GM18508 (cell line): Measurements from ENCODE around the gene ZFYVE1.
"Not testable (repeated sequence)": the region's sequence is repeated elsewhere in the genome, so short reads cannot be mapped to it uniquely, and the experiment has no call there.

Source experiments
- ATAC-seq: cut with Tn5 transposase; IDR thresholded peaks from one replicate; pipeline ENCODE4 v1.9.1; 2021; ENCODE audit warnings: moderate number of reproducible peaks; ENCODE audit not compliant: insufficient read depth, unreplicated experiment

Gene ZFYVE1

DNA sequence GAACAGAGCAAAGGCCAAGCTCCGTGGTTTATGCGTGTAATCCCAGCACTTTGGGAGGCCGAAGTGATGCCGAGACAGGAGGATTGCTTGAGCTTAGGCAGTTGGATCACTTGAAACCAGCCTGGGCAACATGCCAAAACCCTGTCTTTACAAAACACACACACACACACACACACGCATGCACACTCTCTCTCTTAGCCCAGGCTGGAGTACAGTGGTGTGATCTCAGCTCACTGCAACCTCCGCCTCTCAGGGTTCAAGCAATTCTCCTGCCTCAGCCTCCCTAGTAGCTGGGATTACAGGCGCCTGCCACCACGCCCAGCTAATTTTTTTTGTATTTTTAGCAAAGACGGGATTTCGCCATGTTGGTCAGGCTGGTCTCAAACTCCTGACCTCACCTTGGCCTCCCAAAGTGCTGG lies 64.6 kb downstream of the ZFYVE1 start:
- not testable (repeated sequence) for ATAC-seq

DNA sequence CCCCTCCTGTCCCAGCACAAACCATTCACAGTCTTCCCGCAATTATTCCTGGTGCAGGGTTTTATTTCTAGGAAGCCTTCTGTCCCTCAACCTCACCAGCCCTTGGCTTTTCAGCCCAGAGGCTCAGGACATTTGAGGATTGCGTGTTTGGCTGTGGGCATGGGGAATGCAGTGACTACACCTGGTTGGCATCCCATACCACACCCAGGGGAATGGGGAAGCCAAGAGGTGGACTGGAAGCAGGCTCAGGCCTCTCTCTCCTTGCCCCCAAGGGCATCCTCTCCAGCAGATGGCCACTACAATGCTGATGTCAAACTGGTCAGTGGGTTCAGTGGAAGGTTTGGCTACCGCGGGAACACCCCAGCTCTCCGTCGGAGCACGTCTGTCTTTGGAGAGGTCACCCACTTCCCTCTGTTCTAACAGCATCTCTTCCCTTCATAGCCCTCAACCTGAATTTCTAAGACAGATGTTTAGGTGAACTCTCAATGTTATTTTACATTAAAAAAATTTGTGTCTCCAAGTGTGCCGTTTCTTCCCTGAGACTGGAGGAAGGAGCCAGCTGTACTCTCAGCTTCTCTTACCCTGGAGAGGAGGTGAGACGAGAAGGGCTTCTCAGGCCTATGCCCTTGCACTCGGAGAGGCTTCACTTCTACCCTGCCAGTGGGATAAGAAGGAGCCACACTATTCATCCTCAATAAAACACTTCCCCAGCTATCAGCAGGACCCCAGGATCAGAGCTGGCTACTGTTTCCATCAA lies 65.1 kb downstream of the ZFYVE1 start:
- no peak for ATAC-seq

GRCh38 chr14:72961016-72961415 lies 65.9 kb downstream of the ZFYVE1 start:
- ATAC-seq, result not testable (repeated sequence)

GRCh38 chr14:72958548-72958947 lies 68.4 kb downstream of the ZFYVE1 start:
- no peak for ATAC-seq

GRCh38 chr14:72957213-72957612 lies 69.7 kb downstream of the ZFYVE1 start:
- ATAC-seq, result no peak

DNA sequence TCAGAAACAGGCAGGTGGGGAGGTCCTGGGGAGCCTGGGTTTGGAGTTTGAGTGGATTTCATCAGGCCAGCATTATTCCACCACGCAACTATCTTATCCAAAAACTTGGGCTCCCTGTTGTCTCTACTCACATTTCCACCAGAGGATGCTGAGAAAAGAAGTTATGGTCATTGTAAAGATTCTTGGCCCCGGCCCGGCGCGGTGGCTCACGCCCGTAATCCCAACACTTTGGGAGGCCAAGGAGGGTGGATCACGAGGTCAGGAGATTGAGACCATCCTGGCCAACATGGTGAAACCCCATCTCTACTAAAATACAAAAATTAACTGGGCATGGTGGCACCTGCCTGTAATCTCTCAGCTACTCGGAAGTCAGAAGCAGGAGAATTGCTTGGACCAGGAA lies 70.2 kb downstream of the ZFYVE1 start:
- ATAC-seq, result not testable (repeated sequence)

- no peak for ATAC-seq
Observed at GRCh38 chr14:72952171-72952570, 74.7 kb downstream of the ZFYVE1 start.

DNA sequence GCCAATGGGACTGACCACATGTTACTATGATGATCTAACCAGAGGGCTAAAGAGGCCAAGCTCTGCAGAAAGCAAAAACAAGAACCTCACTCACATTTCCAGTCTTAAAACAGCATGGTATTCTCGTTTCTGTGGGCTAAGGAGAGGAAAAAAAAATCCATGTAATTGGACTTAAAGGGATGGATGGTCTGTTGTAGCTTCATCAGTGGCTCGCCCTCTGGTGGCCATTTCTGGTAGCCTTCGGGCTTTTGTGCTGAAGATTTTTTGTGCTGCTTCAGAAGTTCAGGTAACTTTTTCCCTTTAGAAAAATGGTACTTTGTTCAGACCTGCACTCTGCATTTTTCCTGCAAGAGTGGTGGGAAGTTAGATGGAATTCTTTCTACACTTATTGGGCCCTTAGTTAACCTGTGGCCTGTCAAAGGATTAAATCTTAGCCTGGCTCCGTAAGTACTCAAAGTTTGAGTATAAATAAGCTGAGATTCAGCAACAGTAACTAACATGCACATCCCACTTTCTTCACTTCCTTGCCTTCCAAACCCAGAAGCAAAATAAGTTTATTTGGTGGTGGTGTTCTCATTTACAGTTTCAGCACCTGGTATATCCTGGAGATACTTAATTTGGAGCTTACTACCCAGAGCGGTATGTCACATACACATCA lies 78.3 kb downstream of the ZFYVE1 start:
- ATAC-seq, result no peak

DNA sequence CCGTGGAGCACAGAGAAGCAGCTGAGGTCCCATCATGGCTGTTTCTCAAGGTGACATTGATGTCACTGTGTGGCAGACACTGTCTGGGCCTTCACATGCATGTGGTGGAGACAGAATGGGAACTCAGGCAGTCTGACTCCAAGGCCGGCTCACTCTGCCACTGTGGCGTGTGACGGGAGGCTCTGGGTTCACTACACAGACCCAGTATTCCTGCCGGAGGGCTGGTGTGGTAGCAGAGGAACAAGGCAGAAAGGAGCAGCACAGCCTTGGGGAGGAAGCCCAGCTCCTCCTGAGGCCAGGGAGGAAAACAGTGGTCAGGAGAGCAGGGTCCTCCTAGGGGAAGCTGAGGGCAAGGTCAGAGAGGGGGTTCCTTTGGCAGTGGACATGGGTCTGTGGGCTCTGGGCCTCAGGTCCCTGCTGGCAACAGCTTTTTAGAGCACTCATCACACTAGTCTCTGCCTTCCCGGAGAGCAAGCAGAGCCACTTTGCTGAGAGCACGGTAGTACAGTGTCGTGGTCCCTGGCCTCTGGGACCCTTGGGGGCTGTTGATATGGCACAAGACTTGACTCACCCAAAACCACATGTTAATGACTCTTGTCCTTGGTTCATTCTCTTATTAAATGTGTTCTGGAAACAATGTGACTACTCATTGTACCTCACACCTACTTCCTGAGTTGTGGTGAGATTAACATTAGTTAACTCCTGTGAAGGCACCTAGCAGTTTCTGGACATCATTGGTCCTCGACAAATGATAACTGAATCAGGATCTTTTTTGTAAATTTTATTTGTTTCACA lies 79.3 kb downstream of the ZFYVE1 start:
- ATAC-seq, result no peak

DNA sequence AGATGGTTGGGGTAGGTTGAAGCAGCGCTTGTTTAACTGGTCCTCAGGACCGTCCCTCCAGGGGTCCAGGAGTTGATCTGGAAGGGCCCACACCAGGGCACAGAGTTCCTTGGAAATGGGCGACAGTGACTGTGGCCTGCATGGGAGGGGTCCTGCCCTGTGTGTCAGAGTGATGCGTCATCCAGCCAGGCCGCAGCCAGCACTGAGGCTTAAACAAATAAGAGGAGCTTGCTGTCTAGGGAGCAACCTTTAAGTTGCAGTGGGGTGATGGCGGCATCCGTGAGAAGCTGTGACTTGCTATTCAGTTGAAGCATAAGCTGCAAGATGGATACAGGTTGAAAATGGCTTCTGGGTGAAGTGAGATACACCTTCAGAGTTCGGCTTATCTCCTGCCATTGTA lies 80.4 kb downstream of the ZFYVE1 start:
- ATAC-seq, result no peak

DNA sequence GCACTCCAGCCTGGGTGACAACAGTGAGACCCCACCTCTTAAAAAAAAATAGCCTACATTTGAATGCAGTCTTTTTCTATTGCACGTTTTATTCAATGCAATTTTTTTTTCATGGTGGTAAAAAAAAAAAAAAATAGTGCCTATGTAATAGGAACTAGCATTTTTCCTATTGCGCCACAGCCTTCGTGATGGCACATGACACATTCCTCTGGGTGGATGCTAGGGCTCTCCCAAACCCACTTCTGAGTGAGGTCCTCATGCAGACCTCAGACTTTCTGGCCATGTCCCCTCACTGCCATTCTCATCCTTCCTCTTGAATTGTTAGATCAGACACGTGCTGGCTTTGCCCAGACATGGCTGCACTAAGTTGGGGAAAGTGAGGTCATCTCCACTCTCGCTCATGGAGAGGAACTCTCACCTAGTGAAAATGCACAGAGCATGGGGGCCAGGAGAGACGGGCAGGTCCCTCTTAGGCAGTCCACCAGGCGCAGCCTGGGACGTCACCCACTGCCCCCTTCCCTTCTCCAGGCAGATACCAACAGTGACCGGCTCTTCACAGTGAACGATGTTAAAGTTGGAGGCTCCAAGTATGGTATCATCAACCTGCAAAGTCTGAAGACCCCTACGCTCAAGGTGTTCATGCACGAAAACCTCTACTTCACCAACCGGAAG lies 81.4 kb downstream of the ZFYVE1 start:
- ATAC-seq, result no peak

DNA sequence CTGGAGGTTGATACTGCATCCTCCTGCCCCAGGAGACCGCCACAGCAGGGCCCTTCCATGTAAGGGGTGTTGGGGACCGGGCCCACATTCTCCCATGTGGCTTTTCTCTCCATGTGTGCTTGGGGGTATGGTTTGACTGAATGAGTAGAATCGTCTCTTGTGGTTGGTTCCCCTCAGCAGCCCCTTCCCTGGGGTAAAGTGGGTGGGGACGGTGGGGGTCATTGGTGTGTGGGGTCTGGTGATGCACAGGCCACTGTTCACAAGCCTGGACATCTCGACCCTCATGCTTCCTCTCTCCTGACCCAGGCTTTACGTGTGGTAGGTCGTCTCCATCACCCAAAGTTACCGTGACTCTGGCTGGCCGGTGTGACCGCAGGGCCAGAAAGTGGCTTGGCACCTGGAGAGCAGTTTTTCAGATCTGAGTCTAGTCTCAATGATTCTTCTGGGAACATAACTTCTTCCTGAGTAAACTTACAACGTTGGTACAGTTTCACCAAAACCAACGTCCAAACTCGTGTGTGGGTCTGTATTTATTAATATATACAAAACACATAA lies 83.0 kb downstream of the ZFYVE1 start:
- no peak for ATAC-seq

GRCh38 chr14:72942934-72943333 lies 84.0 kb downstream of the ZFYVE1 start:
- ATAC-seq, result no peak

DNA sequence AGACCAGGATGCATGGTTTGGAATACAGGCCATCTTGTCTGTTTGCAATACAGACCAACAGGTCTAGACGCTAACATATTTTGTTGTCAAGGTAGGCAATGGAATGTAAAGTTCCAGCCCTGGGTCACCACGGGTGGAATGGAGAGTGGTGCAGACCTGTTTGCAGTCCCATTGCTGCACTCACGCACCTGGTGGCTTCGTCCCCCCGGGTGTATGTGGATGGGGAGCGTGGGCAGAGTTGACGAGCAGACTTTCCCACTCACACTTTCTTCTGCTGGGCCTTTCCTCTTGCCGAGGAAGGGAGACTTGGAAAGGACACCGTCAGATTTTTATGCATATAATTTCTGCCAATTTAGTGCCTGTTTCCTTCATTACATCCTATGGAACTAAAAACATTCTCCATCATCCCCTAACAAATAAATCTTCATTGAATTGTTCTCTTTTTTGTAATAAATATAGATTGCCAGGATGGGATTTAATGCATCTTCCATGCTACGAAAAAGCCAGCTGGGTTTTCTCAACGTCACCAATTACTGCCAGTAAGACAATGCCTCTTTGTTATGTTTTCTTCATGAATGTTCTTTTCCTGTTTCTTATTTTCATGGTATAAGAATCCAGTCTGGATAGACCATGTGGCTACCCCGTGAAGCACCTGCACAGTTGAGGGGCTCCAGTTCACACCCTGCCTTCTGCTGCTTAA lies 85.5 kb downstream of the ZFYVE1 start:
- ATAC-seq, result no peak

GRCh38 chr14:72939630-72940029 lies 87.3 kb downstream of the ZFYVE1 start:
- ATAC-seq, result no peak

DNA sequence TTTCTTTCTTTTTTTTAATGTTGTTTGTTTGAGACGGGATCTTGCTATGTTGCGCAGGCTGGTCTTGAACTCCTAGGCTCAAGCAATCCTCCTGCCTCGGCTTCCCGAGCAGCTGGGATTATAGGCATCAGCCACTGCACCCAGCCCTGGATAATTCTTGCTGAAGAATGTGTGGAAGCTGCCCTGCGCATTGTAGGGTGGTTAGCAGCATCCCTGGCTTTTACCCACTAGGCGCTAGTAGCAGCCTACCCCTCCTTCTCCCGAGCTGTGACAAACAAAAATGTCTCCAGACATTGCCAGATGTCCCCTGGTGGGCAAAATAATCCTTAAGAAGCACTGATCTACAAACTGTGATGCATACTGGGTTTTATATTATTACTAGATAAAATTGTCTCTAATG lies 94.0 kb downstream of the ZFYVE1 start:
- no peak for ATAC-seq

GRCh38 chr14:72929316-72930080 lies 97.4 kb downstream of the ZFYVE1 start:
- no peak for ATAC-seq

GRCh38 chr14:72928872-72929271 lies 98.0 kb downstream of the ZFYVE1 start:
- no peak for ATAC-seq
